ENCODE results near the gene PLCB3. TPM values are rescaled to one million over a fixed set of nuclear protein-coding genes. Genes with fewer than 3 reads are reported as not detected.

Gene PLCB3
- total RNA-seq, 1 donor: 25.3 TPM

GRCh38 chr11:64298966-64299846 is 47.9 kb downstream of the PLCB3 start:
- Histone ChIP-seq H3K27me3 (ENCODE audit: insufficient read depth, low read length) (peaks cover 67% of the 10 kb centered on the region), H3K79me2 (ENCODE audit: insufficient read depth, low read length) (no peaks in the 10 kb centered on the region)

DNA sequence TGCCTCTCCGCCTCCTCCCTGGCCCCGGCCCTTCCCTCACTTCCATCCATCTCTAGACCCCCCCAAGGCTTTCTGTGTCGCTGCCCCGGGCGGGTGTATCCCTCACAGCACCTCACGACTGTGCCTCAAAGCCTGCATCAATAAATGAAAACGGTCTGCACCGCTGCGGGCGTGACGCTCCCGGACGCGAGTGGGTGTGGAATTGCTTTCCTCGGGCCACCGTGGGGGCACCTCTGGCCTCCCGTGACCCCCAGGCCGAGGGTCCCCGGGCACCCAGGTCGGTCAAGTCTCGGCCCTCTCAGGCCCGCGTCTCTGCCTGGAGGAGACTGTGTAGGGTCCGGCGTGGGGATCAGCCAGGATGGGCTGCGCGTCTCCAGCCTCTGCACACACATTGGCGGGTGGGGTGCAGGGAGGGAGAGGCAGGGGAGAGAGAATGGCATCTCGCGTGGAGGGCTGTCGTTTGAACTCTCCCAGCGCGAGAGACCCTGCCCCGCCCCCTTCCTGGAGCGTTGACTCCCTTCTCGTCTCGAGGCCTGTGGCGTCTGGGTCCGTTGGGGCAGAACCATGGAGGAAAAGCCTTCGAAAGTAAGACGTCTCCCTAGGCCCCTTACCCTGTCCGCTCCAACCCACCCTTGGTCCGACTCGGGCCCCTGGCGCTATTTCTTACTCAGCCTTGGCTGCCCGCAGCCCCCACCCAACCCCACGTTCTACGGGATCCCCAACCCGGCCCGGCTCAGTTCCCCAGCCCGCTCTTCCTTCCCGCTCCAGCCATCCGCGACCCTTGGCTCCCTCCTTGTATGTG is 48.7 kb downstream of the PLCB3 start, which contains the start of gene CATSPERZ:
Gene CATSPERZ, plus strand, starts transcription at position 512 of the 802 bp plus-strand sequence. Its CDS starts 53 bp downstream, at position 565.
- TF ChIP-seq, protein P1, sequence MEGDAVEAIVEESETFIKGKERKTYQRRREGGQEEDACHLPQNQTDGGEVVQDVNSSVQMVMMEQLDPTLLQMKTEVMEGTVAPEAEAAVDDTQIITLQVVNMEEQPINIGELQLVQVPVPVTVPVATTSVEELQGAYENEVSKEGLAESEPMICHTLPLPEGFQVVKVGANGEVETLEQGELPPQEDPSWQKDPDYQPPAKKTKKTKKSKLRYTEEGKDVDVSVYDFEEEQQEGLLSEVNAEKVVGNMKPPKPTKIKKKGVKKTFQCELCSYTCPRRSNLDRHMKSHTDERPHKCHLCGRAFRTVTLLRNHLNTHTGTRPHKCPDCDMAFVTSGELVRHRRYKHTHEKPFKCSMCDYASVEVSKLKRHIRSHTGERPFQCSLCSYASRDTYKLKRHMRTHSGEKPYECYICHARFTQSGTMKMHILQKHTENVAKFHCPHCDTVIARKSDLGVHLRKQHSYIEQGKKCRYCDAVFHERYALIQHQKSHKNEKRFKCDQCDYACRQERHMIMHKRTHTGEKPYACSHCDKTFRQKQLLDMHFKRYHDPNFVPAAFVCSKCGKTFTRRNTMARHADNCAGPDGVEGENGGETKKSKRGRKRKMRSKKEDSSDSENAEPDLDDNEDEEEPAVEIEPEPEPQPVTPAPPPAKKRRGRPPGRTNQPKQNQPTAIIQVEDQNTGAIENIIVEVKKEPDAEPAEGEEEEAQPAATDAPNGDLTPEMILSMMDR (IDR thresholded peaks at IDR 0.05; ENCODE audit: extremely low read depth, low read depth, low read length): no peak
- peaks cover 59% of the 10 kb centered on the region for H3K27me3 ChIP-seq (ENCODE audit: insufficient read depth, low read length)
- peak within 1 kb of the TSS; percentile 64 for H3K4me3 ChIP-seq (ENCODE audit: insufficient read depth, low read length)
- H3K36me3 ChIP-seq (ENCODE audit: insufficient read depth, low read length): no peaks in the 10 kb centered on the region
- DNase-seq (ENCODE audit: insufficient read length, low spot score, missing footprints): peak; percentile 72
- H3K9me3 ChIP-seq (ENCODE audit: low read depth, low read length): no peaks in the 10 kb centered on the region
- H4K20me1 ChIP-seq (ENCODE audit: insufficient read depth, low read length): no peaks in the 10 kb centered on the region
- H3K79me2 ChIP-seq (ENCODE audit: insufficient read depth, low read length): no peaks in the 10 kb centered on the region
- H3K4me1 ChIP-seq (ENCODE audit: insufficient read depth, low read length): peaks cover 15% of the 10 kb centered on the region
- H3K4me2 ChIP-seq (ENCODE audit: insufficient read depth, low read length): peak within 1 kb of the TSS; percentile 74
- peak within 1 kb of the TSS; percentile 76 for H2AFZ ChIP-seq (ENCODE audit: low read length)
- no peak within 1 kb of the TSS for H3K27ac ChIP-seq (ENCODE audit: low read depth, low read length)

More at GRCh38 chr11:64298966-64299846, 47.9 kb downstream of the PLCB3 start:
- peak; percentile 94 for DNase-seq (ENCODE audit: insufficient read length, low spot score, missing footprints)
- Histone ChIP-seq H3K36me3 (ENCODE audit: insufficient read depth, low read length) (no peaks in the 10 kb centered on the region), H3K4me1 (ENCODE audit: insufficient read depth, low read length) (peaks cover 10% of the 10 kb centered on the region), H3K4me3 (ENCODE audit: insufficient read depth, low read length) (peak overlapping the region; percentile 64), H2AFZ (ENCODE audit: low read length) (peak overlapping the region; percentile 76), H3K27ac (ENCODE audit: low read depth, low read length) (no peak overlapping the region), H3K9me3 (ENCODE audit: low read depth, low read length) (no peaks in the 10 kb centered on the region), H4K20me1 (ENCODE audit: insufficient read depth, low read length) (no peaks in the 10 kb centered on the region), H3K4me2 (ENCODE audit: insufficient read depth, low read length) (peak overlapping the region; percentile 74)
- TF ChIP-seq, protein P1 (IDR thresholded peaks at IDR 0.05; ENCODE audit: extremely low read depth, low read depth, low read length): no peak

DNA sequence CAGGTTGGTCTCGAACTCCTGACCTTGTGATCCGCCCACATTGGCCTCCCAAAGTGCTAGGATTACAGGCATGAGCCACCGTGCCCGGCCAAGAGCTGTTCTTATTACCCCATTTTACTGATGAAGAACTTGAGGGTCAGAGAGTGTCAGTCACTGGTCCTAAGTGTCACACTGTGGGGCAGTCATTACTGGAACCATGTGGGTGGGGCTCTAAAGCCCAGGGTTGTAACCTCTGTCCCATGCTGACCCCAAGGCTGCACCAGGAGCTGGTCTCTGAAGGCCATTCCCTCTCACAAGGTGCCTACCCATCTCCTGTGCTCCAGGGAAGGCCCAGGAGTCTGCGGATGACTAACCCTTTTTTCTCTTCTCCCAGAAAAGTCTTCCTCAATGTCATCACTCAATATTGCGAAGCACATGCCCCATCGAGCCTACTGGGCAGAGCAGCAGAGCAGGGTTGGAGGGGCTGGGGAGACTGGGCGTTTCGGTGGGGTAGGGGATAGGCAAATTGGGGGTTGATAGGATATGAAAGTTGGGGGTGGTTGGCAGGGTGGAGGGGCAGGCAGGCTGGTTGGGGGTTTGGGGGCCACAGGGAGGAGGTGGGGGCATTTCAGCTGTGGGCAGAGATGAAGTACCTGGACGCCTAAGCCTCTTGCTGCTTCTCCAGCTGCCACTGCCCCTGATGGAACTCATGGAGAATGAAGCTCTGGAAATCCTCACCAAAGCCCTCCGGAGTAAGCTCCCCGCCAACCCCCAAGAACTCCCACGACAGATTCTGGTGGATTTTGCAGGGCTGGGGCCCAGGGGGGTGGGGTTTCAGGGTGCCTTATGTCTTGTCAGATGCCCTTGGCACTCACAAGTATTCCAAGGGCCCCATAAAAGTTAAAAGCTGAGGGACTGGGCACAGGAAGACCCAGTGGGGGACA is 52.0 kb downstream of the PLCB3 start:
- Histone ChIP-seq H3K4me2 (ENCODE audit: insufficient read depth, low read length) (no peak overlapping the region), H3K4me1 (ENCODE audit: insufficient read depth, low read length) (peaks cover 21% of the 10 kb centered on the region), H3K27ac (ENCODE audit: low read depth, low read length) (no peak overlapping the region), H3K9me3 (ENCODE audit: low read depth, low read length) (no peaks in the 10 kb centered on the region), H3K79me2 (ENCODE audit: insufficient read depth, low read length) (peaks cover 13% of the 10 kb centered on the region), H3K4me3 (ENCODE audit: insufficient read depth, low read length) (no peak overlapping the region), H3K36me3 (ENCODE audit: insufficient read depth, low read length) (no peaks in the 10 kb centered on the region), H4K20me1 (ENCODE audit: insufficient read depth, low read length) (peaks cover 4% of the 10 kb centered on the region), H3K27me3 (ENCODE audit: insufficient read depth, low read length) (peaks cover 26% of the 10 kb centered on the region), H2AFZ (ENCODE audit: low read length) (no peak overlapping the region)
- TF ChIP-seq, protein P1 (IDR thresholded peaks at IDR 0.05; ENCODE audit: extremely low read depth, low read depth, low read length): no peak
- peak; percentile 73 for DNase-seq (ENCODE audit: insufficient read length, low spot score, missing footprints)
